RWPE2 (cell line): ENCODE data around the gene CCL23.

Source experiments
- ATAC-seq: fragments of 200-7000 bp; cut with Tn5 transposase; 3 replicates; pipeline ENCODE4 v1.9.1; 2021; ENCODE audit warnings: low read depth
- DNase-seq: peaks from one replicate; pipeline ENCODE4 v3.0.0-alpha.2; 2020; ENCODE audit warnings: low spot score
- H3K27ac ChIP-seq: fragments of 450-650 bp; 2 replicates; pipeline ENCODE4 v1.5.1; 2017; ENCODE audit warnings: mild to moderate bottlenecking; ENCODE audit not compliant: poor library complexity, severe bottlenecking
- H3K27me3 ChIP-seq: fragments of 250-450 bp; sonication (Bioruptor Pico); 2 replicates; pipeline ENCODE4 v1.5.1; 2021; ENCODE audit warnings: mild to moderate bottlenecking, moderate library complexity; ENCODE audit not compliant: insufficient read depth, poor library complexity, severe bottlenecking
- H3K36me3 ChIP-seq: fragments of 250-450 bp; sonication (Bioruptor Pico); 2 replicates; pipeline ENCODE4 v1.5.1; 2020; ENCODE audit warnings: low read depth, mild to moderate bottlenecking, moderate library complexity
- H3K4me1 ChIP-seq: fragments of 250-450 bp; sonication (Bioruptor Pico); 2 replicates; pipeline ENCODE4 v1.5.1; 2021; ENCODE audit warnings: mild to moderate bottlenecking, moderate library complexity; ENCODE audit not compliant: insufficient read depth, poor library complexity, severe bottlenecking
- H3K4me3 ChIP-seq: fragments of 250-450 bp; sonication (Bioruptor Pico); 2 replicates; pipeline ENCODE4 v1.5.1; 2021; ENCODE audit warnings: mild to moderate bottlenecking, moderate library complexity; ENCODE audit not compliant: severe bottlenecking
- H3K9me3 ChIP-seq: fragments of 250-450 bp; sonication (Bioruptor Pico); 2 replicates; pipeline ENCODE4 v1.5.1; 2021; ENCODE audit warnings: mild to moderate bottlenecking, moderate library complexity; ENCODE audit not compliant: severe bottlenecking
- TF ChIP-seq, protein P1 (sequence below): fragments of 450-650 bp; IDR thresholded peaks from one replicate; pipeline ENCODE4 v1.5.1; 2017; ENCODE audit warnings: mild to moderate bottlenecking, moderate library complexity; ENCODE audit not compliant: poor library complexity, severe bottlenecking

Gene CCL23

GRCh38 chr17:35965272-35965671 is 52.5 kb downstream of the CCL23 start:
- no peaks in the 10 kb centered on the region for H3K36me3 ChIP-seq
- no peaks in the 10 kb centered on the region for H3K27me3 ChIP-seq
- H3K9me3 ChIP-seq, result no peaks in the 10 kb centered on the region
- H3K4me3 ChIP-seq, result no peak overlapping the region
- TF ChIP-seq, protein P1, sequence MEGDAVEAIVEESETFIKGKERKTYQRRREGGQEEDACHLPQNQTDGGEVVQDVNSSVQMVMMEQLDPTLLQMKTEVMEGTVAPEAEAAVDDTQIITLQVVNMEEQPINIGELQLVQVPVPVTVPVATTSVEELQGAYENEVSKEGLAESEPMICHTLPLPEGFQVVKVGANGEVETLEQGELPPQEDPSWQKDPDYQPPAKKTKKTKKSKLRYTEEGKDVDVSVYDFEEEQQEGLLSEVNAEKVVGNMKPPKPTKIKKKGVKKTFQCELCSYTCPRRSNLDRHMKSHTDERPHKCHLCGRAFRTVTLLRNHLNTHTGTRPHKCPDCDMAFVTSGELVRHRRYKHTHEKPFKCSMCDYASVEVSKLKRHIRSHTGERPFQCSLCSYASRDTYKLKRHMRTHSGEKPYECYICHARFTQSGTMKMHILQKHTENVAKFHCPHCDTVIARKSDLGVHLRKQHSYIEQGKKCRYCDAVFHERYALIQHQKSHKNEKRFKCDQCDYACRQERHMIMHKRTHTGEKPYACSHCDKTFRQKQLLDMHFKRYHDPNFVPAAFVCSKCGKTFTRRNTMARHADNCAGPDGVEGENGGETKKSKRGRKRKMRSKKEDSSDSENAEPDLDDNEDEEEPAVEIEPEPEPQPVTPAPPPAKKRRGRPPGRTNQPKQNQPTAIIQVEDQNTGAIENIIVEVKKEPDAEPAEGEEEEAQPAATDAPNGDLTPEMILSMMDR, result no peak
- no peak overlapping the region for H3K27ac ChIP-seq
- DNase-seq (no peak), ATAC-seq (no peak)
- H3K4me1 ChIP-seq, result no peaks in the 10 kb centered on the region

DNA sequence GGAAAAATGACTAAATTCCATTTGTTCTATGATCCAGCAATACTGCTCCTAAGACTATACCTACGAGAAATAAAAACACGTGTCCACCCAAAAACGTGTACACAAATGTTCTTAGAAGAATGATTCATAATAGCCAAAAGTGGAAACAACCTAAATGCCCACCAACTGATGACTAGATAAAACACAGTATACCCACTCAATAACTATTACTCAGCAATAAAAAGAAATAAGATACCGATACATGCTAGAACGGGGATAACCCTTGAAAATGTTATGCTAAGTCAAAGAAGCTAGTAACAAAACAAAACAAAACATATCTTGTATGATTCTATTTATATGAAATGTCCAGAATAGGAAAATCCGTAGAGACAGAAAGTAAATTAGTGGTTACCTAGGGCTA is 54.1 kb downstream of the CCL23 start:
- Histone ChIP-seq H3K36me3 (no peaks in the 10 kb centered on the region), H3K4me1 (no peaks in the 10 kb centered on the region), H3K9me3 (no peaks in the 10 kb centered on the region), H3K27ac (no peak overlapping the region), H3K4me3 (no peak overlapping the region), H3K27me3 (no peaks in the 10 kb centered on the region)
- TF ChIP-seq, protein P1, result no peak
- no peak for ATAC-seq
- no peak for DNase-seq
